LNCaP clone FGC (cell line): ENCODE data around the gene HK2.

ENCODE experiments used
- DNase-seq: peaks from one replicate; pipeline ENCODE4 v3.0.0-alpha.2; 2011; ENCODE audit warnings: low read depth
- H3K4me3 ChIP-seq: 2 replicates; pipeline ENCODE4 v1.5.1; 2011; ENCODE audit warnings: mild to moderate bottlenecking, low read depth, low read length, control low read depth
- TF ChIP-seq, protein P1 (sequence below): IDR thresholded peaks from 2 replicates; pipeline ENCODE4 v1.5.1; 2012; ENCODE audit warnings: mild to moderate bottlenecking; ENCODE audit not compliant: control insufficient read depth, insufficient read depth; ENCODE audit errors: extremely low read depth

HK2 gene

DNA sequence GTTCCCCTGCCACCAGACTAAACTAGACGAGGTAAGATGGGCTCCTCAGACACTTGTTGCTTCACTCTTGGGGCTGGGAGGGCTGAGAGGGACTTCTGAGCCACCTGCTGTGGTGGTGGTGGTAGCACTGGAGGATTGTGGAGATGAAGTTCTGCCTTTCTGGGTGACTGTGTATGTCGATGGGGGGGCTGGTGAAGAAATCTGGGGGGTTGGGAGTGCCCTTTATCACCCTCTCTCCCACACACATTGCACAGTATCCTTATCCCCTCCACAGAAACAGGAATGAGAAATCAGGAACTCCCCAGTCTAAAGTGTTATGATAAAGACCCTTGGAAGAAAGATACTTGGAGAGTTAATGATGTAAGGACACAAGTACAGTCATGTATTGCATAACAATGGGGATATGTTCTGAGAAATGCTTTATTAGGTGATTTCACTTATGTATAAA, 38.5 kb downstream of the HK2 start:
- H3K4me3 ChIP-seq = no peak overlapping the region
- TF ChIP-seq, protein P1, sequence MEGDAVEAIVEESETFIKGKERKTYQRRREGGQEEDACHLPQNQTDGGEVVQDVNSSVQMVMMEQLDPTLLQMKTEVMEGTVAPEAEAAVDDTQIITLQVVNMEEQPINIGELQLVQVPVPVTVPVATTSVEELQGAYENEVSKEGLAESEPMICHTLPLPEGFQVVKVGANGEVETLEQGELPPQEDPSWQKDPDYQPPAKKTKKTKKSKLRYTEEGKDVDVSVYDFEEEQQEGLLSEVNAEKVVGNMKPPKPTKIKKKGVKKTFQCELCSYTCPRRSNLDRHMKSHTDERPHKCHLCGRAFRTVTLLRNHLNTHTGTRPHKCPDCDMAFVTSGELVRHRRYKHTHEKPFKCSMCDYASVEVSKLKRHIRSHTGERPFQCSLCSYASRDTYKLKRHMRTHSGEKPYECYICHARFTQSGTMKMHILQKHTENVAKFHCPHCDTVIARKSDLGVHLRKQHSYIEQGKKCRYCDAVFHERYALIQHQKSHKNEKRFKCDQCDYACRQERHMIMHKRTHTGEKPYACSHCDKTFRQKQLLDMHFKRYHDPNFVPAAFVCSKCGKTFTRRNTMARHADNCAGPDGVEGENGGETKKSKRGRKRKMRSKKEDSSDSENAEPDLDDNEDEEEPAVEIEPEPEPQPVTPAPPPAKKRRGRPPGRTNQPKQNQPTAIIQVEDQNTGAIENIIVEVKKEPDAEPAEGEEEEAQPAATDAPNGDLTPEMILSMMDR = no peak
- no peak for DNase-seq

DNA sequence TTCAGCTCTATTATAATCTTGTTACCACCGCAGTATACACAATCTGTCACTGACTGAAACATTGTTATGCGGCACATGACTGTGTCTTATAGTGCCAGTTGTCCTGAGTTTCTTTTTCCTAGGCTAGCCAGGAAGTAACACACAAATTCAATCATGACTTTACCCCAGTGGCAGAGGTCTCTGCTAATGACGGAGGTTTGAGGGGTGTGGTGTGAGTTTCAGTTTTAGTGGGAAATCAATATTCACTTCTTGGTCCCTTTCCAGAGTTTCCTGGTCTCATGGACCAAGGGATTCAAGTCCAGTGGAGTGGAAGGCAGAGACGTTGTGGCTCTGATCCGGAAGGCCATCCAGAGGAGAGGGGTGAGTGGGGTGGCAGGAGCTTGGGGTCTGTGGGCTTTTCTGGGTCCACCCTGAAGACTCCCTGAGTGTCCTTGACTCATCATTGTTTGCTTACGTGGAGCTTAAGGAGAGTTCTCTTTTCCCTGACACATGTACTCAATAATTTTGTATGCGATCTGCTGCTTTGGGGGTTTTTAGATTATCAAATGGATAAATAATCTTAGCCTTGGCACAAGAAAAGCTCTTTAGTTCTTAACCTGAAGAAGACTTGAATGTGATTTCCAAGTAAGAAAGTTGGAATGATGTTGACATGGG, 39.2 kb downstream of the HK2 start:
- TF ChIP-seq, protein P1 = no peak
- no peak overlapping the region for H3K4me3 ChIP-seq
- no peak for DNase-seq

DNA sequence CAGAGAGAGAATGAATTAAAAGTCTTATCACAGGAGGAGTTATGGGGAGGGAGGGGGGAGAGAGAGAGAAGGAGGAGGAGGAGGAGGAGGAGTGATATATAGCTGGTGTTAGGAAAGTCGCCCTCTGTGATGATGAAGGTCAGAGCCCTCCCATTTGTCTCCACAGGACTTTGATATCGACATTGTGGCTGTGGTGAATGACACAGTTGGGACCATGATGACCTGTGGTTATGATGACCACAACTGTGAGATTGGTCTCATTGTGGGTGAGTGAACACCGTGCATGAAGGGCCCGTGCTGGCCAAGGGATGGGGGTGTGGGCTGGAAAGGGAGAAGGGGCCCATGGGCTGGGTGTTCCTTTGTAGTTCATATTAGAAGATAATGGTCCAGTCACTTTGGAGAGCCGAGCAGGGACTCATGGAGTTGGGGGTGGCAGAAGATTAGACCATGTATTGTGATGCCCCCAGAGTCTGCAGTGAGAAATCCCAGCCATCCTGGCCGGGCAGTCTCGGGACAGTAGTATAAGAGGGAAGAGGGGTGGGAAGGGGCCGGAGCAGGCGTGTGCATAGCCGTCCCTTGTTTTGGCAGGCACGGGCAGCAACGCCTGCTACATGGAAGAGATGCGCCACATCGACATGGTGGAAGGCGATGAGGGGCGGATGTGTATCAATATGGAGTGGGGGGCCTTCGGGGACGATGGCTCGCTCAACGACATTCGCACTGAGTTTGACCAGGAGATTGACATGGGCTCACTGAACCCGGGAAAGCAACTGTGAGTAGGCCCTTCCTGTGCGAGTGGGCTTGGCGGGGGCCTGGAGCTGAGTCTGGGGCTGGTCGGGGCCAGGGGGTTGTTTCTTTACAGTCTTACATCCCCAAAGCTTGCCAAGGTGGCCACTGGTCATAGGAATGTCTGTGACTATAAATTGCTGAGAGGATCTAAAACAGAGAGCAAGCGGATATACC, 40.0 kb downstream of the HK2 start:
- TF ChIP-seq, protein P1 = no peak
- no peak for DNase-seq
- H3K4me3 ChIP-seq = no peak overlapping the region

DNA sequence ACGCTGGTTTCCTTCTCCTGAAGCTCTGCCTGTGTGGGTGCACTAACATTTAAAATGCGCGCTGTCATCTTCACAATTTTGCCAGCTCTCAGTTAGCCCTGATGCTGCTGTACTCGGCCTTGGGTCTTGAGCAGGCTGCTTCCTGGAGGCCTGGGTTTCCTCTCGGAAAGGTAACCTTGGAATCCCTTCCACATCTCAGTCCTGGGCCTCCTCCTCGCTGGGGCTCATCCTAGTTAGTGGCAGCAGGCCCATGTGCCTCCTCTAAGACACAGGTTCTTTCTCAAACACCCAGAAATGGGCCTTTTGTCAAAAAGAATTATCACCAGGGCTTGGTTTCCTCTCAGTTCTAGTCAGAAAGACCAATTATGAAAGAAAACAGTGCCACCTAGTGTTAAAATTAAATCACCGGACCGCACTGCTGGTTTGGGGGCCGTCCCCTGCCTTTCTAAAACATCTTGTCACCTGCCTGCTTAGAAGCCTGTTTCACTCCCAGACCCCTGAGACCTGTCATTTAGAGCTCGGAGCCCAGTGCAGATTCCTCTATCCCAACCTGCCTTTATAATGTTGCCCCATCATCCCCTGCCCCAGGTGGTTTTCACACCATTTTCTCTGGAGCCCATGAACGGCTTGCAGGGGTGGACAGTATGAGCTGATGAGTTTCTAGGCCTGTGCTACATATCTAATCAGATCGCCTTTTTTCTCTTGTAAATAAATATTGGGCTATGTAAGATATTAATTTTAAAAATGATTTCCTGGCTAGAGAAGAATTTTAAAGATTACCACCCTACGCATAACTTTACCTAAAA, 42.4 kb downstream of the HK2 start:
- H3K4me3 ChIP-seq = no peak overlapping the region
- peak; percentile 39 for DNase-seq
- TF ChIP-seq, protein P1 = peak; percentile 56

DNA sequence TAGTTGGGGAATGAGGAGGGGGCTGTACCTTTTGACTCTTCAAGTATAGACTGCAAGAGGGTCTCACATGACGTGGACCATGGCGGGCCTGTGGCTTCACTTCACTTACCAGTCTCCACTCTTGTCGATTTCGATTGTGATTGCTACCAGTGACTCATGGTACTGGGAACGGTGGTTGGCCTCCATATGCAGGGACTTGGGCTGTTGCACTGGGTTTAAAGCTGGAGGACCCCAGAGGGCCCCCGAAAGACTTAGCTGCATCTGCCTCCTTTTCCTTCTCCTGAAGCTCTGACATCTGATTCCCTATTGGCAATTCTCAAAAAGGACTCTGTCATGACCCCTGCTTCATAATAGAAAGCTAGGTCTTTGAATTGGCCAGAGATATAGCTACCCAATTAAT, 43.4 kb downstream of the HK2 start:
- no peak for DNase-seq
- TF ChIP-seq, protein P1 = no peak
- no peak overlapping the region for H3K4me3 ChIP-seq

DNA sequence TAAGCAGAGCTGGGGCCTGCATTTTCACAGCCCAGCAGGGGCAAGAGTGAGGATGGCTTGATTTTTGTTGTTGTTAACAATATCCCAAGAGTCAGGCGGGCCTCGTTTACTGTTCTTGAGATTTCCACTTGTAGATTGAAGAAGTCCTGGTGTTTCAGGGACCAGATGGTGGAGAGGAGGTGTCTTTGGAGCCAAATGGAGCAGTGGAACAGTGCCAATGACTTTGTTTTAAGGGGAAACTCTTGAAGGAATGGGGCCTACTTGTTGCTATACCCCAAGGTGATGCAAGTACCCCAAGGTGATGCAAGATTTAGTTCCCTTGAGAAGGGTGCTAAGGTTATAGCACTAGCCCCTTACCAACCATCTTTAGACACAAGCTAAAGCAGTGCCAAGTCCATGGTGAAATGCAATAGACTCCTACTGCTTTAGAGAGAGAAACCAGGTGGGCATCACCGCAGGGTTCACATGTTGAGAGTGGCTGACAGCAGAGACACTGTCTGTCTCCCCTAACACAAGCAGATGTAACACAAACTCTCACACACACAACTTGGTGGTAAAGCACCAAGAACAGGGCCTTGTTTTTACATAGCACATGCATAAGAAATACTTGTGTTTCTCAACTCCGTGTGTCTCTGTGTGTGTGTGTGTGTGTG, 44.0 kb downstream of the HK2 start:
- no peak overlapping the region for H3K4me3 ChIP-seq
- TF ChIP-seq, protein P1 = no peak
- DNase-seq = no peak
